Measurements from ENCODE around the gene AMELX.

The AMELX gene

DNA sequence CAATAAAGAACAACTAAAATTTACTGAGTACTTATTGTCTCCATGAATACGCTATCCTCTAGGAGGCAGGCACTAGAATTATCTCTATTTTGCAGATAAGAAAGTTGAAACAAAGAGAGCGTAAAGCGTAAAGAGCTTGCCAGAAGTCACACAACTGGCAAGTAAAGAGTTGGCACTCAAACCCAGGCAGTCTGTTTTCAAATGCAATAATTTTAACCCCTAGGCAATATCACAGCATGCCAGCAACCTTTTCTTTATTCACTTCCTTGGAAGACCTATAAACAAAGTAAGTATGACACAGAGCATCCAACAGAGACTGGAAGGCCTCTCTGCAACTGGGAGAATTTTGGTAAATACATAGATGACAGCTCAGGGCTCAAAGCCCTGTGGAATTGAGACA is 23.2 kb upstream of the AMELX start:
- H3K4me3 ChIP-seq (ENCODE audit: low read length), result no peak overlapping the region
- no peak overlapping the region for H3K27ac ChIP-seq (ENCODE audit: low read depth, low read length)
- H3K4me1 ChIP-seq (ENCODE audit: insufficient read depth, low read length), result no peaks in the 10 kb centered on the region
- no peaks in the 10 kb centered on the region for H3K9me3 ChIP-seq (ENCODE audit: insufficient read depth, low read depth, low read length)
- no peaks in the 10 kb centered on the region for H3K27me3 ChIP-seq (ENCODE audit: insufficient read depth, low read length)
- no peak overlapping the region for H3K9ac ChIP-seq (ENCODE audit: low read depth, low read length)
- WGBS, result 92% methylated on average over 3 of the region's 3 CpGs
- H3K36me3 ChIP-seq (ENCODE audit: insufficient read depth, low read length), result no peaks in the 10 kb centered on the region

GRCh38 chrX:11272290-11272689 is 20.9 kb upstream of the AMELX start:
- Histone ChIP-seq H3K4me3 (ENCODE audit: low read length) (no peak overlapping the region), H3K27me3 (ENCODE audit: insufficient read depth, low read length) (no peaks in the 10 kb centered on the region), H3K36me3 (ENCODE audit: insufficient read depth, low read length) (no peaks in the 10 kb centered on the region), H3K4me1 (ENCODE audit: insufficient read depth, low read length) (no peaks in the 10 kb centered on the region), H3K9ac (ENCODE audit: low read depth, low read length) (no peak overlapping the region), H3K27ac (ENCODE audit: low read depth, low read length) (no peak overlapping the region), H3K9me3 (ENCODE audit: insufficient read depth, low read depth, low read length) (no peaks in the 10 kb centered on the region)
- 94% methylated on average over 2 of the region's 2 CpGs for WGBS

DNA sequence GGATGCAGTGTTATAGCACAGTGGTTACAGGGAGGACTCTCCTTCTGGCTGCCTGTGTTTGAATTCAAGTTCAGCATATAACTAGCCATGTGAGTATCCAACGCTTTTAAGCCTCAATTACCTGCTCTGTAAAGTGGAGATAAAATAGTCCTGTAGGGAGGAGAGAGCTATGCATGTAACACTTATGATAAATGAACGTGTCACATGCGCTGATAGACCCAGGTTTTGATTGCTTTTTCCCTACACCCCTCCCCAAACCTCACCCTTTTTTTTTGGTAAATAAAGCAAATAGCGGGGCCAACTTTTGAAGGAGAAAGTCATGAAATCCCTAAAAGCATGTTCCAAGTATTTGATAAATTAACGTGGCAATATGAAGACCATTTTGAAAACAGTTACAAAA is 20.4 kb upstream of the AMELX start:
- WGBS, result 92% methylated on average over 3 of the region's 5 CpGs
- Histone ChIP-seq H3K27me3 (ENCODE audit: insufficient read depth, low read length) (no peaks in the 10 kb centered on the region), H3K4me1 (ENCODE audit: insufficient read depth, low read length) (no peaks in the 10 kb centered on the region), H3K4me3 (ENCODE audit: low read length) (no peak overlapping the region), H3K36me3 (ENCODE audit: insufficient read depth, low read length) (no peaks in the 10 kb centered on the region), H3K9me3 (ENCODE audit: insufficient read depth, low read depth, low read length) (no peaks in the 10 kb centered on the region), H3K9ac (ENCODE audit: low read depth, low read length) (no peak overlapping the region), H3K27ac (ENCODE audit: low read depth, low read length) (no peak overlapping the region)

- no CpG with 5 or more reads among the region's 1 CpG for WGBS
- Histone ChIP-seq H3K9ac (ENCODE audit: low read depth, low read length) (no peak overlapping the region), H3K27ac (ENCODE audit: low read depth, low read length) (no peak overlapping the region), H3K4me3 (ENCODE audit: low read length) (no peak overlapping the region), H3K4me1 (ENCODE audit: insufficient read depth, low read length) (no peaks in the 10 kb centered on the region), H3K36me3 (ENCODE audit: insufficient read depth, low read length) (no peaks in the 10 kb centered on the region), H3K27me3 (ENCODE audit: insufficient read depth, low read length) (no peaks in the 10 kb centered on the region), H3K9me3 (ENCODE audit: insufficient read depth, low read depth, low read length) (no peaks in the 10 kb centered on the region)
Observed at GRCh38 chrX:11273544-11273943, 19.7 kb upstream of the AMELX start.

DNA sequence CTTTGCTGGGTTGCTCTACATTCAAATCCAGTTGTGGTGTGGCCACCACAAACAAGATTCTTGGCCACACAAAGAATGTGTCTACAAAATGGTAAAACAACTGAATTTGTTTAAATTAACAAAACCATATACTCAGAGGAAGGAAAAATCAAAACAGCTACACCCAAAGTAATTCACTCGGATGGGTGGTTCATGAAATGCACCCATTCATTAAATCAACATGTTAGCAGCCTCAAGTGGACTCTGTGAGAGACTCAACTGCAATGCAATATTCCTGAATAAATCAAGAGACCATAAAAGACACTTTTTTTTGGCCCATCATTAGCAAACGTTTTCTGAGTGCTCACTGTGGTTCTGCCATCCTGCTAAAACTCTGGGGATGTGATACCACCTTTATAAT is 11.2 kb upstream of the AMELX start:
- WGBS, result 81% methylated on average over 2 of the region's 2 CpGs
- Histone ChIP-seq H3K9ac (ENCODE audit: low read depth, low read length) (no peak overlapping the region), H3K4me1 (ENCODE audit: insufficient read depth, low read length) (no peaks in the 10 kb centered on the region), H3K27ac (ENCODE audit: low read depth, low read length) (no peak overlapping the region), H3K36me3 (ENCODE audit: insufficient read depth, low read length) (no peaks in the 10 kb centered on the region), H3K4me3 (ENCODE audit: low read length) (no peak overlapping the region), H3K9me3 (ENCODE audit: insufficient read depth, low read depth, low read length) (no peaks in the 10 kb centered on the region), H3K27me3 (ENCODE audit: insufficient read depth, low read length) (no peaks in the 10 kb centered on the region)

DNA sequence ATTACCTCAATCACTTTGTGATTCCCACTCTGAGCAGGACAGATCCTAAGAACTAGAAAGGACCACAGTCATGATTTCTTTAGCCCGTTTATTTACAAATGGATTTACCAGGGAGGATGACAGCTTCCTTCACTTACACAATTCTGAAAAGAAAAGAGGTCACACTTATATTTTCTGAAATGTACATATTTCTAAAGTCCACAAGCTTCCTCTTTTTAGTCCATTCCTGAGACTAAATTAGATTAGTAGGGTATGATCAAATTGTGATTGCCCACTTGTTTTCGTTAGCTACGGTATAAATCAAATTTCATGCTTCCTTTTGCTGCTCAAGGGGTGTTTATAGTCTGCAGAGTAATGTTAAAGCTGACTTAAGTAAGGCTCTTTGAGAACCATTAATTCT is 7.6 kb upstream of the AMELX start:
- no peak overlapping the region for H3K27ac ChIP-seq (ENCODE audit: low read depth, low read length)
- H3K27me3 ChIP-seq (ENCODE audit: insufficient read depth, low read length), result no peaks in the 10 kb centered on the region
- no peak overlapping the region for H3K4me3 ChIP-seq (ENCODE audit: low read length)
- H3K9me3 ChIP-seq (ENCODE audit: insufficient read depth, low read depth, low read length), result no peaks in the 10 kb centered on the region
- no peak overlapping the region for H3K9ac ChIP-seq (ENCODE audit: low read depth, low read length)
- 100% methylated on average over 3 of the region's 3 CpGs for WGBS
- no peaks in the 10 kb centered on the region for H3K4me1 ChIP-seq (ENCODE audit: insufficient read depth, low read length)
- H3K36me3 ChIP-seq (ENCODE audit: insufficient read depth, low read length), result no peaks in the 10 kb centered on the region

DNA sequence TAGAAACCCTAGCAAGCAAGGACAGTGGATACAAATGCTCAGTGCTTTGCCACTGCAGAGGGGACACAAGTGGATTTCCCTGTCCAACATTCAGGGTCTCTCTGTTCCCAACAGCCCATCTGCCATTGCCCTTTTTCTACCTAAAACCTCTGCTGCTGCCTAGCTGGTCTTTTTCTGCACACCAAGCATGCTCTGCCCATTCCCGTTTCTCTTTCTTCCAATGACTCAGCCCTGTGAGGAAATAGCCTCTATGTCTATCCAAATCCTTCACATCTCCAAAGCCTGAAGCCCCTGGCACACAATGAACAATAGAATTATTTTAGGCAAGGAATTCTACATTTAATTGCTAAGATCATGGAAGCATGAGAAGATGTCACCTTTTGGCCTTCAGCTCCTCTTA is 5.7 kb upstream of the AMELX start:
- no peak overlapping the region for H3K9ac ChIP-seq (ENCODE audit: low read depth, low read length)
- H3K27me3 ChIP-seq (ENCODE audit: insufficient read depth, low read length), result no peaks in the 10 kb centered on the region
- H3K36me3 ChIP-seq (ENCODE audit: insufficient read depth, low read length), result no peaks in the 10 kb centered on the region
- no peak overlapping the region for H3K27ac ChIP-seq (ENCODE audit: low read depth, low read length)
- H3K9me3 ChIP-seq (ENCODE audit: insufficient read depth, low read depth, low read length), result no peaks in the 10 kb centered on the region
- no peak overlapping the region for H3K4me3 ChIP-seq (ENCODE audit: low read length)
- WGBS, result 90% methylated on average over 1 of the region's 1 CpG
- no peaks in the 10 kb centered on the region for H3K4me1 ChIP-seq (ENCODE audit: insufficient read depth, low read length)

DNA sequence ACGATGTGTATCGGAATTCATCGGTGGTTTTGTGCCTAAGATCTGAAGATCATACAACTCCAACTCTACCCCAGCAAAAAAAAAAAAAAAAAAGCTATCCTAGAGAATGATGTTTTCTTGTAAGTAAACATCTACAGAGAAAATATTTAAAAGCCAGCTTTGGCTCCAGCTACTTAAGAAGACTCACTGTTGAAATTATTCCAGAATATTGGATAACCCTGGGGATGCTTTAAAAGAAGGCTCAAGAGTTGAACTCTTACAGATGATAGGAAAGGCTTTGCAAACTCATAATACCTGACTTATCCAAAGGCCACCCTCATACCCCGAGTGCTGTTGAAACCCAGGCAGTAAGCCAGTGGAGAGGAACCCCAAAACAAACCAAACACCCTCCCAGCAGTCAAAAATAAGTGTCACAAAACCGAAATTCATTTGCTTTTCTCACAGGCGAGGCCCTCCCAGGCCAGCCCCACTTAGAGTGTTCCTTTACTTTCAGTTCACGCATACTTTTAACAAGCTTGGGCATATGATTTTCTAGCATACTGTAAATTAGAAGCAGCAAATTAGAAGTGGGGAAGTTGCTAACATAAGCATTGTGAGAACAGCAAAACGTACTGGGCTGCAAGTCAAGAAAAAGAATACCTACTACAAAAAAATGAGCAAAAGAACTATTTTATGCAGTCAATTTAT is 2.7 kb upstream of the AMELX start:
- Histone ChIP-seq H3K27me3 (ENCODE audit: insufficient read depth, low read length) (no peaks in the 10 kb centered on the region), H3K4me1 (ENCODE audit: insufficient read depth, low read length) (no peaks in the 10 kb centered on the region), H3K9me3 (ENCODE audit: insufficient read depth, low read depth, low read length) (no peaks in the 10 kb centered on the region), H3K4me3 (ENCODE audit: low read length) (no peak overlapping the region), H3K27ac (ENCODE audit: low read depth, low read length) (no peak overlapping the region), H3K36me3 (ENCODE audit: insufficient read depth, low read length) (no peaks in the 10 kb centered on the region), H3K9ac (ENCODE audit: low read depth, low read length) (no peak overlapping the region)
- 92% methylated on average over 4 of the region's 8 CpGs for WGBS

DNA sequence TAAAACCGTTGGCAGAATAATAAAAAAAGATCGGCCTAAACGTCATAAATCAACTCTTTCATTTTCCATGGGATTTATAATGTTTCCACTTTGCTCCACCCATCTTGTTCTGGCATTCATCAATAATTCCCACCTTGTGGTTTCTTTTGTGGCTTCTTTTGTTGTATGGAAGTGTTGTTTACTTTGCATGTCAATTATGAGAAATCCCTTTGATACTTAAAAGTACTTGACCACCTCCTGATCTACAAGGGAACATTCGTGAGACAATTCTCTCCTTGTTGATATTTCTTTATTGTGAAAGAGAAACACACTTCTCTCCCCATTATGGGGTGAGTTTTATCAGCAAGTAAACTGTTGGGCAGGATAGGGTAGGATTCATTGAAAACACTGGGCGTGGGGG is 2.8 kb downstream of the AMELX start:
- H3K27me3 ChIP-seq (ENCODE audit: insufficient read depth, low read length), result no peaks in the 10 kb centered on the region

GRCh38 chrX:11298600-11298999 is 5.4 kb downstream of the AMELX start:
- no peaks in the 10 kb centered on the region for H3K4me1 ChIP-seq (ENCODE audit: insufficient read depth, low read length)
- no peaks in the 10 kb centered on the region for H3K36me3 ChIP-seq (ENCODE audit: insufficient read depth, low read length)
- WGBS, result 92% methylated on average over 9 of the region's 9 CpGs
- H3K4me3 ChIP-seq (ENCODE audit: low read length), result no peak overlapping the region
- H3K27ac ChIP-seq (ENCODE audit: low read depth, low read length), result no peak overlapping the region
- no peaks in the 10 kb centered on the region for H3K9me3 ChIP-seq (ENCODE audit: insufficient read depth, low read depth, low read length)
- H3K27me3 ChIP-seq (ENCODE audit: insufficient read depth, low read length), result no peaks in the 10 kb centered on the region
- H3K9ac ChIP-seq (ENCODE audit: low read depth, low read length), result no peak overlapping the region

More for the DNA sequence above, 2.8 kb downstream of the AMELX start:
- 67% methylated on average over 4 of the region's 5 CpGs for WGBS
- Histone ChIP-seq H3K4me3 (ENCODE audit: low read length) (no peak overlapping the region), H3K9ac (ENCODE audit: low read depth, low read length) (no peak overlapping the region), H3K36me3 (ENCODE audit: insufficient read depth, low read length) (no peaks in the 10 kb centered on the region), H3K4me1 (ENCODE audit: insufficient read depth, low read length) (no peaks in the 10 kb centered on the region), H3K27ac (ENCODE audit: low read depth, low read length) (no peak overlapping the region), H3K9me3 (ENCODE audit: insufficient read depth, low read depth, low read length) (no peaks in the 10 kb centered on the region)

DNA sequence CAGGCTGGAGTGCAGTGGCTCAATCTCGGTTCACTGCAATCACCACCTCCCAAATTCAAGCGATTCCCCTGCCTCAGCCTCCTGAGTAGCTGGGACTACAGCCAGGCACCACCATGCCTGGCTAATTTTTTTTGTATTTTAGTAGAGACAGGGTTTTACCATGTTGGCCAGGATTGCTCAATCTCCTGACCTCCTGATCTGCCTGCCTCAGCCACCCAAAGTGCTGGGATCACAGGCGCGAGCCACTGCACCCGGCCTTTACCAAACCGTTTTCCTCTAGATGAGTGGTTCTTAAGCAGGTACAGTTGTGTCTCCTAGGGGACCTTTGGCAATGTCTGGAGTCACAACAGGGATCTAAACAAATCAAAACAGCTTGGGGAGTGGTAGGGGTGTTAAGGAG is 11.6 kb downstream of the AMELX start:
- no peaks in the 10 kb centered on the region for H3K36me3 ChIP-seq (ENCODE audit: insufficient read depth, low read length)
- no peaks in the 10 kb centered on the region for H3K4me1 ChIP-seq (ENCODE audit: insufficient read depth, low read length)
- WGBS, result 30% methylated on average over 6 of the region's 6 CpGs
- H3K9me3 ChIP-seq (ENCODE audit: insufficient read depth, low read depth, low read length), result no peaks in the 10 kb centered on the region
- no peaks in the 10 kb centered on the region for H3K27me3 ChIP-seq (ENCODE audit: insufficient read depth, low read length)
- no peak overlapping the region for H3K4me3 ChIP-seq (ENCODE audit: low read length)
- no peak overlapping the region for H3K9ac ChIP-seq (ENCODE audit: low read depth, low read length)
- no peak overlapping the region for H3K27ac ChIP-seq (ENCODE audit: low read depth, low read length)

DNA sequence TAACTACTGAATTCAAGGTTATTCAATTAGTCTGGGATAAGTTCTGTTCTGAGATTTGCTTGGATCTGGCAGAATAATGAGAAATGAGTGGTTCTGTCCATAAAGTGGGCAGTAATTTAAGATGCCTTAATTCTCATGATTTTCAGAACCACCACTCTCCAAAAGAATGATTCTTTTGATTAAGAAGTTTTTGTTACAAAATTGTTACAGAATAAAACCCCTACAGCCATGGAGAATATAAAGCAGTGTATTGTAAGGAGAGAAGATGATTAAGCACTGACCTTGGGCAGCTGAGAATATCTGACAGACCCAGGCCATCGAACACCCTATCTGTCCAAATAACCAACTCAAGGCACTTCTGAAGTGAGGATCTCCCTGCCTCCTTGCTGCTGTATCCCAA is 12.4 kb downstream of the AMELX start:
- H3K9me3 ChIP-seq (ENCODE audit: insufficient read depth, low read depth, low read length), result no peaks in the 10 kb centered on the region
- no peak overlapping the region for H3K27ac ChIP-seq (ENCODE audit: low read depth, low read length)
- H3K4me1 ChIP-seq (ENCODE audit: insufficient read depth, low read length), result no peaks in the 10 kb centered on the region
- H3K4me3 ChIP-seq (ENCODE audit: low read length), result no peak overlapping the region
- H3K9ac ChIP-seq (ENCODE audit: low read depth, low read length), result no peak overlapping the region
- H3K36me3 ChIP-seq (ENCODE audit: insufficient read depth, low read length), result no peaks in the 10 kb centered on the region
- WGBS, result 82% methylated on average over 1 of the region's 1 CpG
- no peaks in the 10 kb centered on the region for H3K27me3 ChIP-seq (ENCODE audit: insufficient read depth, low read length)

Data from HUES64 (cell line).